ES-I3 (cell line): ENCODE measurements around the gene RAPGEF3.

ENCODE experiments used
- H3K36me3 ChIP-seq: 2 replicates; pipeline ENCODE4 v1.6.1; 2013; ENCODE audit warnings: mild to moderate bottlenecking, low read length, control low read depth, moderate library complexity; ENCODE audit not compliant: insufficient read depth
- H3K4me1 ChIP-seq: 2 replicates; pipeline ENCODE4 v1.6.1; 2013; ENCODE audit warnings: mild to moderate bottlenecking, control low read depth, low read length; ENCODE audit not compliant: insufficient read depth
- H3K9ac ChIP-seq: 2 replicates; pipeline ENCODE4 v1.6.1; 2013; ENCODE audit warnings: low read depth, mild to moderate bottlenecking, low read length, moderate library complexity
- H3K9me3 ChIP-seq: 2 replicates; pipeline ENCODE4 v1.6.1; 2013; ENCODE audit warnings: mild to moderate bottlenecking, low read length, moderate library complexity; ENCODE audit not compliant: control insufficient read depth, insufficient read depth

RAPGEF3 gene

DNA sequence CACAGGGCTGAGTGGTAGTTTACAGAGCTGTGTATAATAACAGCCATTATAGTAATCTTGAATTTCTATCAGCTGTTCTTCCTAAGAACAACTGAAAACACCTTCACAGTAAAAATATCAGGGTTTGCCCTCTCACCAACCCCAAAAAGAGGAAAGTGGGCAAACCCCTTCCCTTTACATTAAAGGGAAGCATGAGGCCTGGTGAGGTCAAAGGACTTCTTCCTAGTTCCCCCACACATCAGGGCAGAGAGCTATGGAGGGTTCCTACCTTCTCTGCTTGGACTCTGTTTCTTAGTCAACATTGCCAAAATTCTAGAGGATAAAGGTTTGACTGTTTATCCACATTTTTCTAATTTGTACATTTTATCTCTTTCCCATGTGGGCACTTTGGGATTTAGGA lies 48.4 kb downstream of the RAPGEF3 start:
- Histone ChIP-seq H3K4me1 (0 out of 2 replicates have a peak, but pooled peaks cover 4% of the 10 kb centered on the region), H3K36me3 (no peaks in the 10 kb centered on the region), H3K9me3 (no peaks in the 10 kb centered on the region), H3K9ac (no peak overlapping the region)

DNA sequence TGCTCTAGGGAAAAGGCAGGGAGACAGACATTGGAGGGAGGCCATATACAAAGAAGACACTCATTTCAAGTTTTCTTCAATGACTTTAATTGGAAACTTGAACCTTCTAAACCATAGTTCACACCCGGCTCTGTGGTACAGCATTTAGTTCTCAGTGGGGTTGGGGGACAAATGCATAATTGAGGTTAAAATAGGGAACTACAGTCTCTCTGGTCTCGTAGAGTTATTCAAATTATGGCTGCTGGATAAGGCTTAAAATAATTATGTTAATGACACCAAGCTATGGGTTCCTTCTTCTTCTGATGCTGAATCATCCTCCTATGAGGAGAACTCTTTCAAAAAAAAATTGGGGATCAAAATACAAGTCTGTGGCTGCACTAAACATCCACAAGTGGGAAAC lies 49.0 kb downstream of the RAPGEF3 start:
- H3K36me3 ChIP-seq: no peaks in the 10 kb centered on the region
- no peaks in the 10 kb centered on the region for H3K9me3 ChIP-seq
- 0 out of 2 replicates have a peak, but pooled peaks cover 4% of the 10 kb centered on the region for H3K4me1 ChIP-seq
- no peak overlapping the region for H3K9ac ChIP-seq

DNA sequence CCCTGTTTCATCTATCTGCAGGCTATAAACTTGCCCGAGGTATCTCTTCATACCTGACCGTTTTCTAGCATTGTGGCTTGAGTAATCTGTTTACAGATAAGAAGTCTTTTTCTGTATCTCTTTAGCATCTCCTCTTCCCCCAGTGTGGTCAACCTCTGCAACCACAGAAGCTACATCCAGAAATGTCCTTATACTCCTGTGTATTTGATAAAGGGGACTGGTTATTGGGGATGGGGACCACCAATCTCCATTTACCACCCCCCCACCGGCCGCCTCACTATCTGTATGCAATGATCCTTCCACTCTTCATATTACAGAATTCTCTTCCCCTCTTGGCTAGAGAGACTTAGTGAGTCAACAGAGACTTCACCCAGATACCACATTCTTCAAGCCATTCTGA lies 49.4 kb downstream of the RAPGEF3 start:
- H3K9me3 ChIP-seq: no peaks in the 10 kb centered on the region
- H3K36me3 ChIP-seq: no peaks in the 10 kb centered on the region
- 0 out of 2 replicates have a peak, but pooled peaks cover 4% of the 10 kb centered on the region for H3K4me1 ChIP-seq
- H3K9ac ChIP-seq: no peak overlapping the region

DNA sequence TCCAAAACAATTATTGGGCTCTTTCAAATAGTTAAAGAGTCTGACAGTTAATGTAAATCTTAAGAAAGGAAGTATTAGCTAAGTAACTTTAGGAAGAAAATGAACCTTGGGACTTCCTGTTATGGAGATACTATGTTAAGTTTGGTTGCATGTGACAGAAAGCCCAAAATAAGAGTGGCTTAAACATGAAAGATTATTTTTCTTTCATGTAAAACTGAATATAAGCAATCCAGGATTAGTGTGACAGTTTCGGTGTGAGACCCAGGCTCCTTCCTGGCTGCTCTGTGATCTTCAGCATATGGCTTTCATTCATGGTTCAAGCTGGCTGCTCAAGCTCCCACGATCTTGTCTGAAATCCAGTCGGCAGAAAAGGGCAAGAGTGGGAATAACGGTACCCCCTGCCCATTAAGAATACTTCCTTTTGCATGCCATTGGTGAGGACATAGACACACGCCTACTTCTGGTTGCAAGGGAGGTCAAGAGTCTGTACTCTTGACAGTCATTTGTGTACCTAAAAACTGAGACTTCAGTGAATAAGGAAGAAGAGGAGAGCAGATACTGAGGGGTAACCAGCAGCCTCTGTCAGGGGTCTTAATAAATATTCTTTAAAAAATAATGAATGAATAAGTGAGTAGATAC lies 50.7 kb downstream of the RAPGEF3 start:
- Histone ChIP-seq H3K9me3 (no peaks in the 10 kb centered on the region), H3K4me1 (0 out of 2 replicates have a peak, but pooled peaks cover 4% of the 10 kb centered on the region), H3K9ac (no peak overlapping the region), H3K36me3 (no peaks in the 10 kb centered on the region)

DNA sequence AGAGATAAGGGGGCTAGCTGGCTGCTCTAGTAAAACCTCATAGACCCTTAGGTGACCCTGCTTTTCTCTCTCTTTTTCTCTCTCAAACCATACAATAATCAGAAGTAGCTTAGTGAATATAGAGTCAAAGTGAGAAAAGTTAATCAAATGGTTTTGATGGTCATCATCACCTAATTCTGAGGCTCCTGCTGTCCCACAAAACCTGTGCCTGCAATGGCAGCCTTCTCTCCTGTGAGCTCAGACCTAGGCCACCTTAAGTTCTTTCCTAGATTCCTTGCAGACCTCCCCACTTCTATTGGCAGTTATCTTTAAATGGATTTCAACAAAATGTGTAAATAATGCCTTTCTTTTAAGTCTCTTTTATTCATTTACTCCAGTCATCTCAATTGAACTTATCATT lies 51.3 kb downstream of the RAPGEF3 start:
- H3K36me3 ChIP-seq: no peaks in the 10 kb centered on the region
- H3K9ac ChIP-seq: no peak overlapping the region
- 0 out of 2 replicates have a peak, but pooled peaks cover 4% of the 10 kb centered on the region for H3K4me1 ChIP-seq
- H3K9me3 ChIP-seq: no peaks in the 10 kb centered on the region

DNA sequence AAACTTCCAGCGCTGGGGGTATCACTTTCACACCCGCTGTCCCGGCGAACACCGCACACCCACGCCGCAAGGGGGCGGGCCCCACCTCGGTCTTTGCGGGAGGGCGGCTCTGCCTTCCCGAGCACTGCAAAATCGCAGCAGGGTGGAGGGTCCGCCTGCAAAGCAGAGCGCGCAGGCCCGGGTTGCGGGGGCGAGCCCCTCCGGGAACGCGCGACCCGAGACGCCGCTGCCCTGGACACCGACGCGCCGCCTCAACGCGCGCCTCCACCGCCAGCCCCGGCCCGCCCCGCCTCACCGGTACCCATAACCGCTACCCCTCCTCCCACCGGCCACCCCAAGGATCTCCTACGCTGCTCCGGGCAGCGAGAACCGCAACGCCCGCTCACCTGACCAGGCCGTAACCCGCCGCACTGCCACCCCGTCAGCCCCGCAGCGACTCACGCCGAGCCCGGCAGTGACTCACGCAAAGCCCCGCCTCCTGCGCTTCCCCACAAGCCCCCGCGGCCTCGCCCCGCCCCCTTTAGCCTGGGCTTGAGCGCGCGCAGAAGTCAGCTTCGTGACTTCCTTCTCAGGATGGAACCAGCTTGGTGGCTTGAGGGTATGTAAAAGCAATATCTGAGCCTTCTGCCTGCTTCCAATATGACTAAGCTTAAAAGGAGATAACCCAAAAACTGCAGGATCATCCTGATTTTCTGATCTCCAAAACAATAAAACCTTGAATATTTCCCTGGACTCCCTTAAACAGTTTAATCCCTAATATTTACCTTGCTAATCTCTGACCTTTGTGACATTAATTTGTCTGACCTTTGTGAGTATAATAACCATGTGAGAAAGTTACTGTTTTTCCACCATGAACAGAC lies 52.9 kb downstream of the RAPGEF3 start, which contains the start of gene RPAP3:
Gene RPAP3, minus strand, starts transcription at position 465 of the 860 bp plus-strand sequence. CDS start 3,190 bp downstream, outside the sequence.
- Histone ChIP-seq H3K4me1 (0 out of 2 replicates have a peak, but pooled peaks cover 4% of the 10 kb centered on the region), H3K9me3 (no peaks in the 10 kb centered on the region), H3K36me3 (no peaks in the 10 kb centered on the region; the same call in 1 of the 2 replicates), H3K9ac (peak within 1 kb of the TSS; percentile 38)

DNA sequence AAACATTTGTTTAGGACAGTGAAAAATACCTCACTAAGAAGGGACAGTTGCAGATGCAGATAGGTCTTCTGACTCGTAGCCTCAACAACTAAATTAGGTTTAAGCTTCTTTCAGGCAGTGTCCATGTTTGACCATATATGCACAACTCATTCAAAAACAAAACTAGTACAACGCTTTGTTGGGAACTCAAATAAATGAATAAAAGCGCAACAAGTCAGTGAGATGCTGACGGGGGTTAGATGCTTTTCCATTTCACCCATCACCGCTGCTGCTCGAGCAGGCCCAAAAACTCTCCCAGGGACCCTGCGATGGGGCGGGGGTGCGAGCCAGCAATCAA lies 53.5 kb downstream of the RAPGEF3 start:
- Histone ChIP-seq H3K4me1 (0 out of 2 replicates have a peak, but pooled peaks cover 4% of the 10 kb centered on the region), H3K36me3 (no peaks in the 10 kb centered on the region; the same call in 1 of the 2 replicates), H3K9ac (peak overlapping the region; percentile 38), H3K9me3 (no peaks in the 10 kb centered on the region)

DNA sequence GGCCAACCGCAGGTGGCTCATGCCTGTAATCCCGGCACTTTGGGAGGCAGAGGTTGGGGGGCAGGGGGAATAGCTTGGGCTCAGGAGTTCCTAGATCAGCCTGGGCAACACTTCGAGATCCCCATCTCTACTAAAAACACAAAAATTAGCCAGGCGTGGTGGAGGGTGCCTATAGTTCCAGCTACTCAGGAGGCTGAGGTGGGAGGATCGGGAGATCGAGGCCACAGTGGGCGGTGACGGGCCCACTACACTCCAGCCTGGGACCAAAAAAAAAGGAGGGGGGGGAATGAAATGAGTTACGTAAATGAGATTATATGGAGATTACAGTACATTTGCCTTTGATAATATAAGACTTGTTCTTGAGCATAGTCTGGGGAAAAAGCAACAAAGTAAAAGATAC lies 54.0 kb downstream of the RAPGEF3 start:
- peak overlapping the region; percentile 38 for H3K9ac ChIP-seq
- H3K9me3 ChIP-seq: no peaks in the 10 kb centered on the region
- H3K4me1 ChIP-seq: 0 out of 2 replicates have a peak, but pooled peaks cover 4% of the 10 kb centered on the region
- H3K36me3 ChIP-seq: no peaks in the 10 kb centered on the region; the same call in 1 of the 2 replicates

DNA sequence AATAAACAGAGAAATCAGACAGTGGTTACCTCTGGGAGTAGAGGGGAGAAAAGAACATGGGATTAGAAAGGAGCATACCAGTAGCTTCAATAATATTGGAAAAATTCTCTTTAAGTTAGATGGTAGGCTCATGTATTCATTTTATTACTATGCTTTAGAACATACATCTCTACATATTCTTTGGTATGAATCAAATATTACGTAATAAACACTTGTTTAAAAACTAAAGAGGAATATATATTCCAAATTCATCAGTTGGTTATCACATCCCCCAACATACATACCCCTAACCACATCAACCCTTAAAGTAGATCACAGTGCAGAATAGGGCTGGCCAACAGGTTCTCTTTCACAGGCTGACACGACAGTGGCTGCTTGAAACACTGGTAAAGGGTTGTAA lies 58.4 kb downstream of the RAPGEF3 start:
- H3K9ac ChIP-seq: no peak overlapping the region

DNA sequence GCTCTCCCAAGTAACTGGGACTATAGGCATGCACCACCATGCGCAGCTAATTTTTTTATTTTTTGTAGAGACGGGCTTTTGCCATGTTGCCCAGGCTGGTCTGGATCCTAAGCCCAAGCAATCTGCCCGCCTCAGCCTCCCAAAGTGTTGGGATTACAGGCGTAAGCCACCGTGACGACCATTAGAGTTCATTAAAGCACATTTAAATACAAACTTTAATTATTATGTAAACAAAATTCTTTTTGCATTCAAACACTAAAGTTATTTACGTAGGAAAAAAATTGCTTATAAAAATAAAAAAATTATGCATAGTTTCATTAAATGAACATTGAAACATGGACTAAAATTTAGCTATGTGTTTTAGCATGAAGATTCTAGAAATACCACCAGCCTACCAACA lies 60.0 kb downstream of the RAPGEF3 start:
- Histone ChIP-seq H3K9ac (no peak overlapping the region), H3K4me1 (no peaks in the 10 kb centered on the region), H3K36me3 (no peaks in the 10 kb centered on the region; the same call in 1 of the 2 replicates), H3K9me3 (no peaks in the 10 kb centered on the region)

More for the DNA sequence above, 58.4 kb downstream of the RAPGEF3 start:
- Histone ChIP-seq H3K9me3 (no peaks in the 10 kb centered on the region), H3K36me3 (no peaks in the 10 kb centered on the region; the same call in 1 of the 2 replicates), H3K4me1 (no peaks in the 10 kb centered on the region)

DNA sequence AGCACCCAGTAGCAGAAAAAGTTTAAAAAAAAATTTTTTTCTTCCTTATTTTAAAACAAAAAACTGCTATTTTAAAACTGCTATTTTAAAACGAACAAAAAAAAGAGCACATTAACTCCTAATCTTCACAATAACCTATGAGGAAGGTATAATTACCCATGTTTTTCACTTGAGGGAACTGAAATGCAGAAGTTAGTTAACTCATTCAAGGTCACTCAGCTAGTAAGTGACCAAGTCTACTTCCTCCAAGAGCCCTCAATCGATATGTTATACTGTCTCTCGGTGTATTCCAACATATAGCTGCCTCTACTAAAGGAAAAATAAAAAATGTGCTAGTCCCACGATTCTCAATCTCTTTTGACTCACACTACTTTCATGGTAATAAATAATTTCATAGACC lies 60.6 kb downstream of the RAPGEF3 start:
- Histone ChIP-seq H3K36me3 (no peaks in the 10 kb centered on the region; the same call in 1 of the 2 replicates), H3K9ac (no peak overlapping the region), H3K9me3 (no peaks in the 10 kb centered on the region), H3K4me1 (no peaks in the 10 kb centered on the region)

DNA sequence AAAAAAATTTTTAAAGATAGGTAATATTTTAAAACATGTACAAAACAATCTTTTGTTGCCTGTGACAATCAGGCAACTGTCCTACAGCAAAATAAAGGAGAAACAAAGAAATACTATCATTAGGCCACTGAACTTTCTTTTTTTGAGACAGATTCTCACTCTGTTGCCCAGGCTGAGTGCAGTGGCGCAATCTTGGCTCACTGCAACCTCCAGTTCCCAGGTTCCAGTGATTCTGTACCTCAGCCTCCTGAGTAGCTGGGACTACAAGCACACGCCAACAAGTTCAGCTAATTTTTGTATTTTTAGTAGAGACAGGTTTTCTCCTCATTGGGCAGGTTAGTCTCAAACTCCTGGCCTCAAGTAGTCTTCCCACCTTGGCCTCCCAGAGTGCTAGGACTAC lies 69.5 kb downstream of the RAPGEF3 start:
- peaks cover 2% of the 10 kb centered on the region; the same call in 1 of the 2 replicates for H3K9me3 ChIP-seq
- H3K9ac ChIP-seq: no peak overlapping the region
- no peaks in the 10 kb centered on the region for H3K4me1 ChIP-seq
- peaks cover 4% of the 10 kb centered on the region for H3K36me3 ChIP-seq

DNA sequence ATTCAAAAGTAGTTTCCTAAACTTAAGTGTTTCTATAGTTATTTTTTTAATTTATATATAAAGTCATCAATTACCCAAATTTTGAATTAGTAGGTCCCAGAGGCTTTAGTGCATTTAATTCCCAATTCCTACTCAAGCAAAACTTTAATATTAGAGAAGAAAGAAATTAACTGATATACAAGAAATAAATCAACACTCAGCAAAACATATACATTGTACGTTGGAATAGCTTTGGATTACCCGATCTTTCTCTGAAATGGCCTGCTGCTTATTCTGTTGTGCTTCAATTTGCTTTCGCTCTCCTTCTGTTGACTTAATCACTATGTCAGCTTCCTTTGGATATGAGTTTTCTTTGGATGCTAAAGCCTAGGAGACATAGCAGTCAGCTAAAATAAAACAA lies 71.0 kb downstream of the RAPGEF3 start:
- H3K4me1 ChIP-seq: no peaks in the 10 kb centered on the region
- H3K9ac ChIP-seq: no peak overlapping the region
- H3K36me3 ChIP-seq: peaks cover 4% of the 10 kb centered on the region
- H3K9me3 ChIP-seq: peaks cover 2% of the 10 kb centered on the region; the same call in 1 of the 2 replicates

DNA sequence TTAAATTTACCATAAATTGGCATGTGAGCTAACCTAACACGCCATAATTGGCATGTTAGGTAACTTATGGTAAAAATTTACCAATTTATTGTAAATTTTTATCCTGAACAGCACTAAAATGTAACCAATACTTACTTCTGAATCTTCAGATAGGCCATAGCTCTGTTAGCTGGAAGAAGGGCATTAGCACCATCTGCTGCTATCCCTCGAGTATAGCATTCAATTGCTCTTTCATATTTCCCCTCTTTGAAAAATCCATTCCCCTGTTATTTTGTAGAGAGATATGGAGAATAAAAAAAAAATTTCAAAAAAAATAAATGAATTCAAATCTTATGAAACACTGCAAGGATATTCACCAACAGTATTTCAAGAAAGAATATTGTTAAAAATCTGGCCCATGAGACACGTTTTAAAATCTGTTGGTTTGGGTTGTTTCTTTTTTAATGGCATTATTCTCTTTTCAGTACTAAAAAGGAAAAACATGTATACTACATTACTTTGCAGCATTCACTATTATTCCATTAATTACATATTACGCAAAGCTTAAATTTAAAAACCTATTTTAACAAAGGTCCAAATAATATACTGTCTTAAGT lies 71.9 kb downstream of the RAPGEF3 start:
- Histone ChIP-seq H3K36me3 (no peaks in the 10 kb centered on the region; the same call in 1 of the 2 replicates), H3K9me3 (no peaks in the 10 kb centered on the region), H3K9ac (no peak overlapping the region), H3K4me1 (no peaks in the 10 kb centered on the region)
